Activated T-helper 17 cell treated with anti-CD3 and anti-CD28 coated beads, Interleukin-2, amount 50 U/mL, for 72 hours (primary cell): ENCODE data around the gene NNT. TPM values are rescaled to one million over a fixed set of nuclear protein-coding genes. Genes with fewer than 3 reads are reported as not detected.
"Not testable (repeated sequence)": the region's sequence is repeated elsewhere in the genome, so short reads cannot be mapped to it uniquely, and the experiment has no call there.

Source experiments
- ATAC-seq: fragments of 150-1000 bp; cut with Tn5 transposase; replicated peaks from 2 replicates; pipeline ENCODE4 v1.10.0; 2021; ENCODE audit warnings: mild to moderate bottlenecking, moderate library complexity
- H3K27ac Mint-ChIP-seq: one replicate; pipeline ENCODE4 v1.8.0; 2022; ENCODE audit warnings: mixed read lengths
- H3K27me3 Mint-ChIP-seq: one replicate; pipeline ENCODE4 v1.8.0; 2022; ENCODE audit warnings: mixed read lengths
- H3K36me3 Mint-ChIP-seq: one replicate; pipeline ENCODE4 v1.8.0; 2022; ENCODE audit warnings: low read depth, mild to moderate bottlenecking, mixed read lengths
- H3K4me1 Mint-ChIP-seq: one replicate; pipeline ENCODE4 v1.8.0; 2022; ENCODE audit warnings: mixed read lengths
- H3K4me3 Mint-ChIP-seq: one replicate; pipeline ENCODE4 v1.8.0; 2022; ENCODE audit warnings: mild to moderate bottlenecking, mixed read lengths
- H3K9me3 Mint-ChIP-seq: one replicate; pipeline ENCODE4 v1.8.0; 2022; ENCODE audit warnings: mixed read lengths
- total RNA-seq, 2 donors: library from RNA; stranded (reverse); gene quantifications; one replicate each; pipeline ENCODE4 v1.2.3, GENCODE V29; 2022

Gene NNT
- total RNA-seq, 2 donors from 2014 or later: 87.5 to 97.2 TPM

DNA sequence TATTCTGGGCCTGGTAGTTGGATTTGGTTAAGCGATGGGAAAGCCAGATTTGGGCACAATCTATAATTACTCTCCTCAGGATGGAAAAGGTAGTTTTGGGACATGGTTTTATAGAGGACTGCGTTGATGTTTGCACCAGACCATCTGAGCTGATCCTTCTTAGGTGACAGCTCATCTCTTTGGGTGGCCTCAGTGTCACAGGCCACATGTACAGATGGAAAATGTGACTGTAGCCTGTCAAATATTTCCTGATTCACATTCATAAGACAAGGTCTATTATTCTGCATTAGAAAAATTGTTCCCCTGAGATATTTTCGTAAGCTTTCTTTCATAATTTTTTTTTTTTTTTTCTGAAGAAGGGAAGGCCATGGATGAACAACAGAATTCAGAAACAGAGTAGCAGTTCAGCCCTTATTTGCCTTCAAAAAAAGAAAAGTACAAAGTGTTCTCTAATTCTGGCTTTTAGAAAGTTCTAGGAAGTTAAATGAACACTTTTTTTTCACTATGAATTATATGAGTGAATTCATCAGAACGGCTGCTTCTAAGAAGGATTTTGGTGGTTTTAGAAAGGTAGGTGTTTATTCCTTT is 81.0 kb downstream of the NNT start:
- Mint-ChIP-seq H3K4me3 (no peak overlapping the region), H3K27me3 (no peaks in the 10 kb centered on the region), H3K36me3 (peaks cover 66% of the 10 kb centered on the region), H3K4me1 (peaks cover 3% of the 10 kb centered on the region), H3K27ac (no peak overlapping the region), H3K9me3 (no peaks in the 10 kb centered on the region)
- no peak for ATAC-seq

DNA sequence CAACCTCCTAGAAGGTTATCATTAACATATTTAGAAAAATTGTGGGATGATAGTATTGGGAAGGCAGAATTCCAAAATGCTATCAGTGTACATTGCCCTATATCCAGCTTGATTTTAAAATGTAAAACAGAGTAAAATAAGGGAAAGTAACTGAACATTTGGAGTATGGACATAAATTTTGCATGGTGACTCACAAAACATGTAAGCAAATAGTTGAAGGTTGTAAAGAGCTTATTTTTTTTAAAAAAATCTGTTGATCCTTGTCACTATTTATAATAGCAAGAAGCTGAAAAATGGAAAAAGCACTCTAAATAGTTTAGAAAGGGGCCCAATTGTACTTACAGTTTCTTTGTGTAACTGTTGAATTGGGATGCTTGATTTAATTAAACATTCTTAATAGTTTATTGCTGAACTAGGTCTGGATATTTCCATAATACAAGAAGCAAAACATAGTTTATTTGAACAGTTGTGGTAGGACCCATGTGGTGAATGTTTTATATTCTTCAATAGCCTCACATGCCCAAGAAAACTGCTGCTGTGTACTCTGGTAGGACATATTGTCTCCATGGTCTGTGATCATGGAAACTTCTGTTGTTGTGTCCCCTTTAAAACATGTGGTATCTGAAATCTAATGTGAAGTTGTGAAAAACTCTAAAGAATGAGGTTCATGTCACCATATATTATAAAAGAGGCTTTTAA is 82.4 kb downstream of the NNT start:
- no peak overlapping the region for H3K27ac Mint-ChIP-seq
- H3K9me3 Mint-ChIP-seq: no peaks in the 10 kb centered on the region
- no peaks in the 10 kb centered on the region for H3K27me3 Mint-ChIP-seq
- ATAC-seq: no peak
- no peak overlapping the region for H3K4me3 Mint-ChIP-seq
- peaks cover 3% of the 10 kb centered on the region for H3K4me1 Mint-ChIP-seq
- peaks cover 76% of the 10 kb centered on the region for H3K36me3 Mint-ChIP-seq

- Mint-ChIP-seq H3K4me3 (no peak overlapping the region), H3K4me1 (peaks cover 3% of the 10 kb centered on the region), H3K9me3 (no peaks in the 10 kb centered on the region), H3K36me3 (peaks cover 75% of the 10 kb centered on the region), H3K27me3 (no peaks in the 10 kb centered on the region), H3K27ac (no peak overlapping the region)
- ATAC-seq: no peak
Measured at GRCh38 chr5:43687275-43687674, 84.3 kb downstream of the NNT start.

- Mint-ChIP-seq H3K27me3 (no peaks in the 10 kb centered on the region), H3K4me3 (no peak overlapping the region), H3K4me1 (peaks cover 15% of the 10 kb centered on the region), H3K36me3 (peaks cover 82% of the 10 kb centered on the region), H3K9me3 (peaks cover 21% of the 10 kb centered on the region), H3K27ac (no peak overlapping the region)
- ATAC-seq: no peak
Measured at GRCh38 chr5:43691275-43691674, 88.3 kb downstream of the NNT start.

DNA sequence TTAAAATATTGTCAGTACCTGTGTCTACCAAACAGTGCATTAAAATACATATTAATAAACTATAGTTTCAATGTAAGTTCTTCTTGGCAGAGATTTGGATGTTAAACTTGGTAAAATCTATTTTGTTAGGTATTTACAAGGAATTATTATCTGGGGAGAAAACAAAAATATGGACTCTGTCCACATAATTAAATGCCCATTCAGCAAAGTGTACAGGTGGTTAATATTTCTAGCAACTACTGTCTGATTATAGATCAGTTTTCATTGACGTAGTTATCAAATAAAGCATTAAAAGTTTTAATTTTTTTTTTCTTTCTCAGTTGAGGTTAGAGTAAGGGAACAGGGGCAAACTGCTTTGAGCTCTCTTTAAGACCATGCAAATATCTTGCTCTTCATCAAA is 88.9 kb downstream of the NNT start:
- Mint-ChIP-seq H3K27ac (no peak overlapping the region), H3K4me1 (peaks cover 15% of the 10 kb centered on the region), H3K36me3 (peaks cover 83% of the 10 kb centered on the region), H3K9me3 (peaks cover 21% of the 10 kb centered on the region), H3K27me3 (no peaks in the 10 kb centered on the region), H3K4me3 (no peak overlapping the region)
- ATAC-seq: no peak

DNA sequence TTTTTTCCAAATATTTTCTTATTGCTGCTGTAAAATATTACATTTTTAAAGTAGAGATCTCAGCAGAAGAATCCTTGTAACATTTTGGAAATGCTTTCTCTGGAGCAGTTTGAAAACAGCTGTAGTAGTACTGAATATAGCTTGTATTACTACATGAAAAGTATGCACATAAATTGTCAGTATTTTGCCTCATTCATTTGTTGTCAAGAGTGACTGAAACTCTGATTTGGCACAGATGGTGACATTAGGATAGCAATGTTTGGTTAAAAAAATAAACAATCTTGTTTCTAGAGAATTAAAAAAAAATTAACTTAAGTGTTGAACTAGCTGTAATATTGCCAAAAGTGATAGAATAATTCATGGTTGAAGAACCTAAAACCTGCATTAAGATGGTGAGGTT is 90.4 kb downstream of the NNT start:
- ATAC-seq: no peak
- H3K27me3 Mint-ChIP-seq: no peaks in the 10 kb centered on the region
- H3K36me3 Mint-ChIP-seq: peaks cover 80% of the 10 kb centered on the region
- H3K4me1 Mint-ChIP-seq: peaks cover 12% of the 10 kb centered on the region
- H3K9me3 Mint-ChIP-seq: peaks cover 21% of the 10 kb centered on the region
- H3K27ac Mint-ChIP-seq: no peak overlapping the region
- H3K4me3 Mint-ChIP-seq: no peak overlapping the region

DNA sequence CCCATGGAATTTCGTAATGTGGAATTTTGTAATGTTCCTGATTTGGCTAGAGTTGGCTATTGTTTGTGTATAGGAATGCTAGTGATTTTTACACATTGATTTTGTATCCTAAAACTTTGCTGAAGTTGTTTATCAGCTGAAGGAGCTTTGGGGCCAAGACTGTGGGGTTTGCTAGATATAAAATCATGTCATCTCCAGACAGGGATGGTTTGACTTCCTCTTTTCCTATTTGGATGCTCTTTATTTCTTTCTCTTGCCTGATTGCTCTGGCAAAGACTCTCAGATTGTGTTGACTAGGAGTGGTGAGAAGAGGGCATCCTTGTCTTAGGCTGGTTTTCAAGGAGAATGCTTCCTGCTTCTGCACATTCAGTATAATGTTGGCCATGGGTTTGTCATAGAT is 91.0 kb downstream of the NNT start:
- Mint-ChIP-seq H3K36me3 (peaks cover 74% of the 10 kb centered on the region), H3K27me3 (no peaks in the 10 kb centered on the region), H3K4me3 (no peak overlapping the region), H3K4me1 (peaks cover 12% of the 10 kb centered on the region), H3K9me3 (peaks cover 21% of the 10 kb centered on the region), H3K27ac (no peak overlapping the region)
- ATAC-seq: no peak

DNA sequence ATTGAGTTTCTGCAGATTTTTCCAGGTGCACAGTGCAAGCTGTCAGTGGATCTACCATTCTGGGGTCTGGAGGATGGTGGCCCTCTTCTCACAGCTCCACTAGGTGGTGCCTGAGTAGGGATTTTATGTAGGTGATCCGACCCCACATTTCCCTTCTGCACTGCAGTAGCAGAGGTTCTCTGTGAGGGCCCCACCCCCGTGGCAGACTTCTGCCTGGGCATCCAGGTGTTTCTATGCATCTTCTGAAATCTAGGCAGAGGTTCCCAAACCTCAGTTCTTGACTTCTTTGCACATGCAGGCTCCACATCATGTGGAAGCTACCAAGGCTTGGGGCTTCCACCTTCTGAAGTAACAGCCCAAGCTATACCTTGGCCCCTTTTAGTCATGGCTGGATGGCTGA is 93.5 kb downstream of the NNT start:
- H3K27me3 Mint-ChIP-seq, ATAC-seq, H3K27ac Mint-ChIP-seq, H3K4me3 Mint-ChIP-seq: not testable (repeated sequence)
- peaks cover 72% of the 10 kb centered on the region for H3K36me3 Mint-ChIP-seq
- peaks cover 21% of the 10 kb centered on the region for H3K9me3 Mint-ChIP-seq
- peaks cover 12% of the 10 kb centered on the region for H3K4me1 Mint-ChIP-seq

- H3K27me3 Mint-ChIP-seq: no peaks in the 10 kb centered on the region
- H3K36me3 Mint-ChIP-seq: peaks cover 82% of the 10 kb centered on the region
- peaks cover 11% of the 10 kb centered on the region for H3K9me3 Mint-ChIP-seq
- ATAC-seq: no peak
- H3K4me3 Mint-ChIP-seq: no peak overlapping the region
- no peak overlapping the region for H3K27ac Mint-ChIP-seq
- H3K4me1 Mint-ChIP-seq: peaks cover 6% of the 10 kb centered on the region
Measured at GRCh38 chr5:43699910-43700309, 96.9 kb downstream of the NNT start.

DNA sequence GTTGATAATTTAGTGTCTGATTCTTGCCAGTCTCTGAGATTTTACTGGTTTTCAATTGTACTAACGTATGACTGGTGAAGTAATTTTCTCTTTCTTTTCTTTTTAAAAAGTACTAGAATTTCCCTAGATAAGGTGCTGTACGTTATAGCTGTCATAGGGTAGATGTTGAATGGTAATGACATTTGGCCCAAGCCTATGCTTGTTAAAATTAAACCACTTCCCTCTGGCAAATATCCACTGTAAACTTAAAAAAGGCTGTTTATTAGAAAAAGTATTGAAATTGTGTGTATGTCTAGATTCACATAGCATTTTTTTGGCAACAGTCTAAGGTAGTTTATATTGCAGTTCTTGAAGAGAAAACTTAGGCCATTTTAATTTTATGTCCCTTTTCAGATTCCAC is 97.6 kb downstream of the NNT start:
- Mint-ChIP-seq H3K36me3 (peaks cover 82% of the 10 kb centered on the region), H3K27ac (no peak overlapping the region), H3K9me3 (peaks cover 5% of the 10 kb centered on the region), H3K4me3 (no peak overlapping the region), H3K27me3 (no peaks in the 10 kb centered on the region), H3K4me1 (peaks cover 5% of the 10 kb centered on the region)
- ATAC-seq: no peak

GRCh38 chr5:43701227-43701626 is 98.2 kb downstream of the NNT start:
- ATAC-seq: no peak
- Mint-ChIP-seq H3K36me3 (peaks cover 78% of the 10 kb centered on the region), H3K4me1 (no peaks in the 10 kb centered on the region), H3K9me3 (no peaks in the 10 kb centered on the region), H3K27ac (no peak overlapping the region), H3K27me3 (no peaks in the 10 kb centered on the region), H3K4me3 (no peak overlapping the region)

DNA sequence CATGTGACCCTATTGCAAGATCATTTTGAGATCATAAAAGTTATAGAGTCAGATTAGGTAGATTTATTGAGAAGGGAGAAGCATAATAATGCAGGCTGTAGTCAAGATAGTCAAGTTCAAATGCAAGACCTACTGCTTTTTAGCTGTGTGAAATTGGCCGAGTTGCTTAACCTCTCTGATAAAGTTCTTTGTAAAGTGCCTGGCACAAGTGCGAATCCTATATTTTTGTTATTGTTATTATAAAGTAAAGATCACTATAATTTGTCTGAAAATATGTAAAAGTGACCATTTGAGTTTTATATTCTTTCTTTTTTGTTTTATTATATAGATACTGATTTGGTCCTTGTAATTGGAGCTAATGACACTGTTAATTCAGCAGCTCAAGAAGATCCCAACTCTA is 99.3 kb downstream of the NNT start:
- no peak overlapping the region for H3K27ac Mint-ChIP-seq

GRCh38 chr5:43702815-43703214 is 99.8 kb downstream of the NNT start:
- Mint-ChIP-seq H3K4me1 (no peaks in the 10 kb centered on the region), H3K27me3 (no peaks in the 10 kb centered on the region), H3K36me3 (peaks cover 72% of the 10 kb centered on the region), H3K4me3 (no peak overlapping the region), H3K27ac (no peak overlapping the region), H3K9me3 (no peaks in the 10 kb centered on the region)
- ATAC-seq: no peak

More for the DNA sequence above, 99.3 kb downstream of the NNT start:
- Mint-ChIP-seq H3K27me3 (no peaks in the 10 kb centered on the region), H3K4me3 (no peak overlapping the region), H3K4me1 (no peaks in the 10 kb centered on the region), H3K36me3 (peaks cover 75% of the 10 kb centered on the region), H3K9me3 (no peaks in the 10 kb centered on the region)
- ATAC-seq: no peak

GRCh38 chr5:43704243-43704642 is 101.3 kb downstream of the NNT start:
- Mint-ChIP-seq H3K9me3 (no peaks in the 10 kb centered on the region), H3K27me3 (no peaks in the 10 kb centered on the region), H3K4me3 (no peak overlapping the region), H3K4me1 (peaks cover 5% of the 10 kb centered on the region), H3K36me3 (peaks cover 72% of the 10 kb centered on the region), H3K27ac (no peak overlapping the region)
- ATAC-seq: no peak

GRCh38 chr5:43706576-43706975 is 103.6 kb downstream of the NNT start:
- ATAC-seq, H3K4me3 Mint-ChIP-seq, H3K4me1 Mint-ChIP-seq, H3K27ac Mint-ChIP-seq, H3K9me3 Mint-ChIP-seq, H3K27me3 Mint-ChIP-seq: not testable (repeated sequence)
- H3K36me3 Mint-ChIP-seq: peaks cover 49% of the 10 kb centered on the region
